Central memory CD8-positive, alpha-beta T cell (primary cell): ENCODE data around the gene YWHAQ.

Experiments
- ATAC-seq: fragments of 150-1000 bp; cut with Tn5 transposase; replicated peaks from 2 replicates; pipeline ENCODE4 v1.10.0; 2022; ENCODE audit warnings: mild to moderate bottlenecking, moderate FRiP score, moderate number of reproducible peaks; ENCODE audit not compliant: poor library complexity, severe bottlenecking; ENCODE audit errors: extremely low read depth
- DNase-seq, 2 donors: peaks; one replicate each; pipeline ENCODE4 v3.0.0; 2021; ENCODE audit warnings: low spot score in 2 of 2
- H3K27ac Mint-ChIP-seq: one replicate; pipeline ENCODE4 v1.8.0; 2022; ENCODE audit warnings: low read depth, mild to moderate bottlenecking, moderate library complexity, mixed read lengths
- H3K27me3 Mint-ChIP-seq: one replicate; pipeline ENCODE4 v1.8.0; 2022; ENCODE audit warnings: mixed read lengths
- H3K36me3 Mint-ChIP-seq: one replicate; pipeline ENCODE4 v1.8.0; 2022; ENCODE audit warnings: mild to moderate bottlenecking, moderate library complexity, mixed read lengths; ENCODE audit not compliant: insufficient read depth
- H3K4me1 Mint-ChIP-seq: one replicate; pipeline ENCODE4 v1.8.0; 2022; ENCODE audit warnings: mixed read lengths
- H3K4me3 Mint-ChIP-seq: one replicate; pipeline ENCODE4 v1.8.0; 2022; ENCODE audit warnings: mild to moderate bottlenecking, moderate library complexity, mixed read lengths
- H3K9me3 Mint-ChIP-seq: one replicate; pipeline ENCODE4 v1.8.0; 2022; ENCODE audit warnings: mixed read lengths

Gene YWHAQ

DNA sequence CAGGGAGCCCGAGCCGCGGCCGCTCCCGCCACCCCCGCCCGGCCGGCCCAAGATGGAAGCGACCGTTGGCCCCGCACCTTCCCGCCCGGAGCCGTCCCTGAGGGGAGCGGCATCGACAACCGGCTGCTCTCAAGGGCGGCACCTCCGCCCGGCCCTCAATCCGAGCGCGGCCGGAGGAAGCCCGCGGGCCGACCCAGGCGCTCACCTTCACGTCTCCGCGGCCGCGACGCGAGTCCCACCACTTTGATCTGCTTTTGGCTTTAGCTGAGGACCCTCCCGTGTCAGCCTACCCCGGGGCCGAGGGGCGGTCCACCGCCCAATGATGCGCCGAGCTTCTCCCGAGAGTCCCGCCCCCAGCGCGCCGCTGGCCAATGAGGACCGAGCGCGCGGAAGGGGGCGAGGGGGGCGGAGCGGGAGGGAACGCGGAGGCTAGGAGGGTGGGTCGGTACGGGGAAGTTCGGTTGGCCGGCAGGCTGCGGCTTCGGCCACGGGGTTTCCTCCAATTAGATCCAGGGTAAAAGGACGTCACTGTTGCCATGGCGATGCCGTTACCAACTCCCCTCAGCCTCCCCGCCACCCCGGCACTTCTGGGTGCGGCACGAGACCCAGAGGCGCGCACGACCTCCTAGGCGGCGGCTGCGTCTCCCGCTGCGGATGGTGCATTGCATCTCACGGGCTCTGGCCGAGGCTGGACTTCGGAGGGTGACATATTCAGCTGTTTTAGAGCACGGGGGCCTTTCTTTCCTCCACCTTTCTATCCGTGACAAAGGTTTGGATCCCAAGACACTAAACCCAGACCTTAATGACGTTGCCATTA, at the start of gene YWHAQ:
TSS of gene YWHAQ (minus strand) at position 262 of the 817 bp plus-strand sequence. CDS start 545 bp downstream, outside the sequence.
- H3K4me3 Mint-ChIP-seq = peak within 1 kb of the TSS; percentile 89
- H3K4me1 Mint-ChIP-seq = peaks cover 36% of the 10 kb centered on the region
- DNase-seq = peak; percentile 94 to 97
- peaks cover 40% of the 10 kb centered on the region for H3K36me3 Mint-ChIP-seq
- ATAC-seq = peak; percentile 87
- H3K9me3 Mint-ChIP-seq = no peaks in the 10 kb centered on the region
- H3K27ac Mint-ChIP-seq = peak within 1 kb of the TSS; percentile 97
- no peaks in the 10 kb centered on the region for H3K27me3 Mint-ChIP-seq

DNA sequence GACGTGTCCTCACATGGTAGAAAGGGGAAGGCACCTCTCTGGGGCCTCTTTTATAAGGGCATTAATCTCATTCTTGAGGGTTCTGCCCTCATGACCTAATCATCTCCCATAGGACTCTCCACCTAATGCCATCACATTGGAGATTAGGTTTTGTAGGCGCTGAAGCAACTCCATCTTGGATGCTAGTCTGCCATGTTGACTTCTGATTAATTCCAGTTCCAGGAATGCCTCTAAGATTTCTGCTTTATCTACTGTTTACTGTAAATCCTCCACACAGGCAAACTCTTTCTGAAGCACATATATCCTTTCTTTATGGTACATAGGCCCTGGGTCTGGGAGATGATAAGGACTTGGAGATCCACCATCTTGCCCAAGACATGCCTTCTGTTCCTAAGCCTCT, 49.3 kb upstream of the YWHAQ start:
- Mint-ChIP-seq H3K27ac (peak overlapping the region; percentile 82), H3K4me1 (peaks cover 21% of the 10 kb centered on the region), H3K36me3 (peaks cover 3% of the 10 kb centered on the region), H3K9me3 (no peaks in the 10 kb centered on the region), H3K4me3 (no peak overlapping the region), H3K27me3 (no peaks in the 10 kb centered on the region)
- DNase-seq (no peak), ATAC-seq (no peak)

DNA sequence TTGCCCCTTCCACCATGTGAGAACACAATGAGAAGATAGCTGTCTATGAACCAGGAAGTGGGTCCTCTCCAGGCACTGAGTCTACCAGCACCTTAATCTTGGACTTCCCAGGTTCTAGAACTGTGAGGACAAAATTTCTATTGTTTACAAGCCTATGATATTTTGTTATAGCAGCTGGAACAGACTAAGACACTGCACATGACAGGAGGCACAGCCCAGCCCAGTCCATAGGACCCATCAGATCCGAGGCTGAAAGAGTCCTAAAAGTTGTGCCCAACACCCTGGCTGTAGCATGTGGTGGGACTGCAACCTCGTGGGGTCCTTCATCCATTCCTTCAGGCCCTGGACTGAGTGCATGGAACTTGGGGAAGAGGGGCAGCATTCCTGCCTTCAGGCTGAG, 48.4 kb upstream of the YWHAQ start:
- Mint-ChIP-seq H3K9me3 (no peaks in the 10 kb centered on the region), H3K36me3 (peaks cover 3% of the 10 kb centered on the region), H3K4me3 (no peak overlapping the region), H3K27me3 (no peaks in the 10 kb centered on the region), H3K27ac (no peak overlapping the region), H3K4me1 (peaks cover 21% of the 10 kb centered on the region)
- DNase-seq (no peak), ATAC-seq (no peak)

DNA sequence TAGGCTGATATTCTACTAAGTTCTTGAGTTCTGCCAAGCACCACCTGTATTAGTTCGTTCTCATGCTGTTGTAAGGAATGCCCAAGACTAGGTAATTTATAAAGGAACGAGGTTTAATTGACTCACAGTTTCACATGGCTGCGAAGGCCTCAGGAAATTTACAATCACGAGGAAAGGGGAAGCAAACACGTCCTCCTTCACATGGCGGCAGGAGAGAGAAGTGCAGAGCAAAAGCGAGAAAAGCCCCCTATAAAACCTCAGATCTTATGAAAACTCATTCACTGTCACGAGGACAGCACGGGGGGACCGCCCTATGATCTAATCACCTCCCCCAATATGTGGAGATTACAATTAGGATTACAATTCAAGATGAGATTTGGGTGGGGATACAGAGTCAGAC, 47.7 kb upstream of the YWHAQ start:
- Mint-ChIP-seq H3K36me3 (peaks cover 3% of the 10 kb centered on the region), H3K4me3 (no peak overlapping the region), H3K27me3 (no peaks in the 10 kb centered on the region), H3K4me1 (peaks cover 21% of the 10 kb centered on the region), H3K27ac (no peak overlapping the region), H3K9me3 (no peaks in the 10 kb centered on the region)
- DNase-seq = no peak
- no peak for ATAC-seq

DNA sequence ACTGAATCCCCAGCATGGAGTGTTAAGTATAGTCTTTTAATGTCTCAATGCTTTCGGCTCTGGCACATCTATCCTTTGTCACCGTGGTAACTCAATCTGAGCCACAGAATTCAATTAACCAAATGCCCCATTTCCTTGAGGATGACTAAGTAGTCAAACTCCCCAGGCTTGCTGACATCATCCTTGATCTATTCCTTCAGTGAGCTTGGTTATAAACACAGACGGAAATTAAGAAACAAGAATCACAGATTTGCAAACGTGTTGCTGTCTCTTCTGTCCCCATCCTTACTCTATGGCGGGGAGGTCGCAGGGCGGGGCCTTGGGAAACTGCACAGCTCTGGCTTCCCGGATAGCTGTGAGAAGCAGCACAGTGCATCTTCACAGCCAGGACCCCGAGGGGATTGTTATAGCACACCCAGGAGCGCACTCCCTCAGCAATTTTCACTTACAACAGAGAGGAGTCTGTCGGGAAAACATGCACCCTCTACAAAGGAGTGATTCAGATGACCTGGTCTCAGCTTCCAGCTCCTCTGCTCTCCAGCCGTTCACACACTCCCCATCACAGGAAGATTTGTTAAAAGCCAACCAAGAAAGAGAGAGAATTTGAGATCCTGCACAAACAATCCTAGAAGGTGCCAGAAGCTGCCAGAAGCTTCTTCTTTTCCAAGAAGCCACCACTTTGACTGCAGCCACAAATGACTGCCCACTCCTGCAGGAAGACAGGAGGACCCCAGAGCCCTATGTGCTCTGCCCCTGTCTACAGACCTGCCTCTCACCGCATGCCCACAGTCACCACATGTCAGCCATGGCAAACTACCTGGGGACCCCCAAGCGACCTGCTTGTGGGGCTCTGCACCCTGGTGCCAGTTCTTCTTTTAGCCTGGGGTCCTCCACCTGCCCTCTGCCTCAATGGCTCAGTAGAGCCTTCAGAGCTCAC, 44.9 kb upstream of the YWHAQ start:
- Mint-ChIP-seq H3K27ac (no peak overlapping the region), H3K4me3 (no peak overlapping the region), H3K27me3 (no peaks in the 10 kb centered on the region), H3K9me3 (no peaks in the 10 kb centered on the region), H3K4me1 (peaks cover 10% of the 10 kb centered on the region), H3K36me3 (no peaks in the 10 kb centered on the region)
- ATAC-seq = no peak
- DNase-seq = no peak

DNA sequence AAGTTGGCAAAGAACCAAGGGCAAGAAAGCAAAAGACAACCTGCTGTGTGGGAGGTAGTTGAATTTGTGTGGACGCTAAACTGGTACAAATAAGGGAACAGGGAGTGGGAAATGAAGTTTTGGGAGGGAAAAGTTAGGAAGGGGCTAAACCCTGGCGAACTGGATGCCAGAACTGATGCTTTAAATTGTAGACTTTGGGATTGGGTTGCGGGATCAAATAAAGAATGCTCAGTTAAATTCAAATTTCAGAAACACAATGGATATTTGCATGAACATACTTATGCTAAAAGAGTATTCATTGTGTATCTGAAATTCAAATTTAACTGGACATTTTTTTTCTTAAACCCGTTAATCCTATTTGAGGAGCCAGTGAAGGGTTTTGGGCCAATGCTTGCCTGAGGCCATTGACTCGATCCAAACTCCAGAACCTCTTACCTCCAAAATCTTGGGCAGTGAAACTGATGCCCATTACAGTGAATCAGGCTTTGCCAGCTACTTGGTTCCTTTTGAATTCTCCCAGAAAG, 44.2 kb upstream of the YWHAQ start:
- H3K27ac Mint-ChIP-seq = no peak overlapping the region
- no peak for DNase-seq
- ATAC-seq = no peak
- H3K4me1 Mint-ChIP-seq = peaks cover 5% of the 10 kb centered on the region
- H3K27me3 Mint-ChIP-seq = no peaks in the 10 kb centered on the region
- no peaks in the 10 kb centered on the region for H3K9me3 Mint-ChIP-seq
- H3K4me3 Mint-ChIP-seq = no peak overlapping the region
- no peaks in the 10 kb centered on the region for H3K36me3 Mint-ChIP-seq

DNA sequence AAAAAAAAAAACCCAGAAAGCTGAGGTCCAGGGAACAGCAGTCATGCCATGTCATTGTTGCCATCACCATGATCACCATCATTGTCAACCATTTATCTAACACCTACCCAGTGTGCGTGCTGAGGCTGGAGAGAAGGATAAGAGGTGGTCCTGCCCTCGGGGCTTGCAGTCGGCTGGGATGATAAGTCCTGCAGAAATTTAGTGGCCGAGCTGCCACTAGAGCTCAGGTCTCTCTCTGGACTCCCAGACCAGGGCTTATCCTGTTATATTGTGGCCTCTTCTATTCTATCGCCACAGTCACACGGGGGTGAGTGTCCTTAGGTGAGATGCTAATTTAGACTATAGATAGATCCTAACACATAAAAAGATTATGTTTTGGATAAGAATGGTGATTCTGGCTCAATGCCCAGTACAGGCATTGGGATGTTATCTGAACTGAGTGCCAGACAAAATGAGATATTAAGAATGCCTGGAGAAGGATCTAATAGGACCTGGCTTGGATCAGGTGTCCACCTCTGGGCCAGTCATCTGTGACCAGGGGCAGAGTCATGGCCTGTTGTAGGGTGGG, 43.2 kb upstream of the YWHAQ start:
- Mint-ChIP-seq H3K36me3 (no peaks in the 10 kb centered on the region), H3K4me3 (no peak overlapping the region), H3K9me3 (no peaks in the 10 kb centered on the region), H3K27ac (no peak overlapping the region), H3K4me1 (no peaks in the 10 kb centered on the region), H3K27me3 (no peaks in the 10 kb centered on the region)
- ATAC-seq = no peak
- no peak for DNase-seq

DNA sequence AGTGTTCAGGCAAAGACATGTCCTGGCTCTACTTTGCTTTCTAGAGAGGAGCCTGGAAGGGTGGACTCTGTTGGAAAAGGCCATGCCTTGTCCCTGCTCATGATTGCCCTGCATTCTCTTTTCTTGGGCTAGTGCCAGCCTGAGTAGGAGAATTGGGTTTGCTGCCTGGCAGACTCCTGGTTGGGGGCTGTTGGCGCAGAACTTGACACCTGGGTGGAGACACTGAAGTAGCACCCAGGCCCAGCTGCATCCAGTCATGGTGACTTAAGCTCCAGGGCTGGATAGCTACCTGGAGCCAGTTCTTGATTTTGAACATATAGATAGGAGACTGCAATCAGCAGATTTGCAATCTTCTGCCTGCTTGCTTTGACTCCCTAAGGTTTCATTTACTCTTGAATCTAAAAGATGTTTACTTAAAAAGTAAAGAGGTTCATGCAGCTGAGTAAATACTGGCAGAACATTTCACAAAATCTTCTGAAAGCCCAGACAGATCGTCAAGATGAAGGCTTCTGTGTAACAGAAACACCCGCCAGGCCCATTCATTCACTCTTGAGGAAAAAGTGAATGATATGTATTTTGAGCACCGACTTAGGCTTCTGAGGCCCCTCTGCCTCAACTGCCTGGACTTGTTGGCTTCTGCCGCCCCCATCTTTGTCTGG, 38.0 kb upstream of the YWHAQ start:
- DNase-seq = no peak
- no peaks in the 10 kb centered on the region for H3K4me1 Mint-ChIP-seq
- no peak overlapping the region for H3K27ac Mint-ChIP-seq
- no peak overlapping the region for H3K4me3 Mint-ChIP-seq
- no peaks in the 10 kb centered on the region for H3K9me3 Mint-ChIP-seq
- no peaks in the 10 kb centered on the region for H3K27me3 Mint-ChIP-seq
- no peaks in the 10 kb centered on the region for H3K36me3 Mint-ChIP-seq
- no peak for ATAC-seq

DNA sequence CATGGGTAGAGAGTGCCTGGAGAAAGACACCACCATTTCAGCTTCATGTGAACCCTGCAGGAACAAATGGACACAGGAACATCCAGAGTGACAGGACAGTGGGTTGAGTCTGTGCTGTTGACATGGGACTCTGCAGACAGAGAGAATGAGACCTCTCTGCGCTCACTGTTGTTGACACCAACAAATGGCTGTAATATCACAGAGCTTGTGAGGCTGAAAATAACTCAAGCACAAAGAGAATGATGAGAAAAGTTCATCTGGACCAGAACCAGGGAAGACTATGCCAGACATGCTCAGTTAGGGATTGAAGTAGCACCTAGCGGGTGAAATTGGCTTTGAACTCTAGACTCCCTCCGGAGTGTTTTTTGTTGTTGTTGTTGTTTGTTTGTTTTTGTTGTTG, 37.0 kb upstream of the YWHAQ start:
- ATAC-seq = no peak
- no peak for DNase-seq
- peaks cover 6% of the 10 kb centered on the region for H3K4me1 Mint-ChIP-seq
- H3K27ac Mint-ChIP-seq = no peak overlapping the region
- no peaks in the 10 kb centered on the region for H3K9me3 Mint-ChIP-seq
- H3K4me3 Mint-ChIP-seq = no peak overlapping the region
- H3K36me3 Mint-ChIP-seq = peaks cover 2% of the 10 kb centered on the region
- no peaks in the 10 kb centered on the region for H3K27me3 Mint-ChIP-seq

DNA sequence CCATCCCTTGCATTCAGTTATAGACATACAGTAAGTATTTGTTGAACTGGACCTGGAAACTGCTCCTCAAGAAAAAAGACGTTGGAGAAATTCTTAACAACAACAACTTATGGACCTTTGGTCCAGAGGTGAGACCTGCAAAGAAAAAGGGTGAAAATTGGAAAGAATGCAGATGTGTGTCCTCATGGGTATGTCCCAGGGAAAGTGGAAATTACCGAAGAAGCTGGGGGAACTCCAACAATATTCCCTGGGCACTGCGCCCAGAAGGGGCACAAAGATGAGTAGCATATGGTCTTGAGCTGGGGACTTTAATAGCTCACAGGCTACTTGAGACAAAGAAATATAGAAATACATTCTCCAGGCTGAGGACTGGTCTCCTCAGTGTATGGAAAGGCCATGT, 35.5 kb upstream of the YWHAQ start:
- no peak for DNase-seq
- H3K4me1 Mint-ChIP-seq = peaks cover 8% of the 10 kb centered on the region
- no peaks in the 10 kb centered on the region for H3K27me3 Mint-ChIP-seq

DNA sequence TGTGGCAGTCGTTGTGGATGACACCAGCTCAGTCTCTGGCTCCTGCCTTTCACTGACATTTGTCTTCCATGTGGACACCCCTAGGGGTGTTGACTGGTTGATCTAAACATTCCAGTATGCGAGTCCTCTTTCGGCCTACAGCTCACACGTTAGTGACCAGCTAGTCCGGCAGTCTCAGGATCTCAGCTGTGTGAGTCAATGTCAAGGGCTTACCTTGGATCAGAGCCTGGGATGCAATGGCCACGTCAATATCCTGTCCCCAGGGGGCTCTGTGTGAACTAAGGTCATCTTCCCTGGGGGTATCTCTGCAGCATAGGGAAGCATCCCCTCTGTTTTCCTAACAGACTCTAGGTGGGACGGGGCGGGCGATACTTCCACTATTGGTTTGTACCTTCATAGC, 35.1 kb upstream of the YWHAQ start:
- ATAC-seq = no peak
- peaks cover 2% of the 10 kb centered on the region for H3K36me3 Mint-ChIP-seq
- DNase-seq = no peak

More for the DNA sequence above, 35.5 kb upstream of the YWHAQ start:
- Mint-ChIP-seq H3K9me3 (no peaks in the 10 kb centered on the region), H3K36me3 (peaks cover 2% of the 10 kb centered on the region), H3K27ac (no peak overlapping the region), H3K4me3 (no peak overlapping the region)
- ATAC-seq = no peak

DNA sequence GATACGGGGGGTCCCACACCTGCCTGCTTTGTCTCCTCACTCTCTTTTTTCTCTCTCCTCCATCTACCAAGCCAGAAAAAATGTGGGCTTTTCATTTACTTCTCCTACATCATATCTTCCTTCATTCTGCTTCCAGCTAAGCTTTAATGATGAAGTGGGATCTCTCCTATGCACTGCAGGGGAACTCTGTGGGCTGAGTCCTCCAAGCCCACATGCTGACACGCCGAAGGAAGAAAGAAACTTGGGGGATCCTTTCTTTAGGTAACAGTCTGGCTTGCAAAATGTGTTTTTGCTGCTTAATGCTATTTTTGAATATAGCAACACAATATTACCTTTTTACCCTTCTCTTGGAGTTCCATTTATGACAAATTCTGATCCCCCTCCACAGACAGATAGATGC, 33.6 kb upstream of the YWHAQ start:
- no peaks in the 10 kb centered on the region for H3K9me3 Mint-ChIP-seq
- ATAC-seq = no peak
- peak overlapping the region; percentile 5 for H3K27ac Mint-ChIP-seq

More for the DNA sequence above, 35.1 kb upstream of the YWHAQ start:
- no peaks in the 10 kb centered on the region for H3K9me3 Mint-ChIP-seq
- H3K27me3 Mint-ChIP-seq = no peaks in the 10 kb centered on the region
- no peak overlapping the region for H3K27ac Mint-ChIP-seq
- peaks cover 8% of the 10 kb centered on the region for H3K4me1 Mint-ChIP-seq
- no peak overlapping the region for H3K4me3 Mint-ChIP-seq

More for the DNA sequence above, 33.6 kb upstream of the YWHAQ start:
- peaks cover 8% of the 10 kb centered on the region for H3K4me1 Mint-ChIP-seq
- no peak for DNase-seq
- H3K36me3 Mint-ChIP-seq = peaks cover 2% of the 10 kb centered on the region
- no peak overlapping the region for H3K4me3 Mint-ChIP-seq
- H3K27me3 Mint-ChIP-seq = no peaks in the 10 kb centered on the region
